Breast epithelium (tissue), 4 donors: ENCODE measurements around the gene DHRS12. TPM values are rescaled to one million over a fixed set of nuclear protein-coding genes. Genes with fewer than 3 reads are reported as not detected.

ENCODE experiments used
- DNase-seq, 2 donors: peaks; one replicate each; pipeline ENCODE4 v3.0.0-alpha.2; 2019; ENCODE audit warnings: low spot score in 2 of 2
- H3K27ac ChIP-seq, 2 donors: fragments of 200-600 bp; sonication (generic) in 1 of 2; one replicate each; pipeline ENCODE4 v1.5.1; 2016 to 2019; ENCODE audit warnings: mild to moderate bottlenecking in 1 of 2
- H3K27me3 ChIP-seq, 2 donors: fragments of 200-600 bp; sonication (generic) in 1 of 2; one replicate each; pipeline versions ENCODE4 v1.5.1 to v1.6.0; 2017 to 2019; ENCODE audit warnings: control low read depth in 1 of 2, mild to moderate bottlenecking in 1 of 2
- H3K36me3 ChIP-seq: fragments of 200-600 bp; one replicate; pipeline ENCODE4 v1.5.1; 2019
- H3K4me1 ChIP-seq, 2 donors: fragments of 200-600 bp; sonication (generic); one replicate each; pipeline ENCODE4 v1.5.1; 2016 to 2019; ENCODE audit warnings: control low read depth in 1 of 2
- H3K4me3 ChIP-seq, 3 donors: fragments of 200-600 bp; sonication (generic); 1 replicate in 2 of 3; 2 replicates in 1 of 3; pipeline ENCODE4 v1.5.1; 2016 to 2019; ENCODE audit warnings: mild to moderate bottlenecking in 3 of 3, moderate library complexity in 2 of 3
- H3K9me3 ChIP-seq, 2 donors: fragments of 200-600 bp; sonication (generic) in 1 of 2; one replicate each; pipeline ENCODE4 v1.5.1; 2016 to 2019; ENCODE audit warnings: control low read depth in 1 of 2
- CTCF ChIP-seq, 3 donors: fragments of 450-650 bp; IDR thresholded peaks; one replicate each; pipeline ENCODE4 v1.5.1; 2016 to 2017; ENCODE audit warnings: antibody characterized with exemption in 3 of 3, mild to moderate bottlenecking in 3 of 3, moderate library complexity in 3 of 3
- POLR2A ChIP-seq: fragments of 450-650 bp; IDR thresholded peaks from one replicate; pipeline ENCODE4 v1.6.1; 2016; ENCODE audit warnings: antibody characterized with exemption, mild to moderate bottlenecking, moderate library complexity
- POLR2AphosphoS5 ChIP-seq, 3 donors: sonication (generic); formaldehyde crosslinking; IDR thresholded peaks; one replicate each; pipeline ENCODE4 v1.6.1; 2017; ENCODE audit warnings: antibody characterized with exemption in 3 of 3
- intact Hi-C: fragments of 100-400 bp; cut with DNase I; formaldehyde crosslinking; loops from one replicate; pipeline ENCODE4 v1.15.1; 2023; ENCODE audit warnings: low total_unique reads
- total RNA-seq, 3 donors: library from RNA; depleted of rRNA; stranded (reverse); fragments of >200 nt; gene quantifications; one replicate each; pipeline ENCODE4 v1.1.0, GENCODE V29; 2016

DHRS12 gene
- total RNA-seq, 3 donors from 2014 or later: 16.2 to 35.7 (median 16.4) TPM

GRCh38 chr13:51804295-51805172 is 571 bp upstream of the DHRS12 start:
- peak in 1 of 2 donors; percentile 50 for DNase-seq
- intact Hi-C loops: loop anchor here (10.0 kb wide), 1 partner anchor 350 kb away; the partner anchor contains the start of gene INTS6
- Histone ChIP-seq H3K4me1 (peaks cover 6 to 19% of the 10 kb centered on the region in 2 donors), H3K27me3 (no peaks in the 10 kb centered on the region), H3K36me3 (no peaks in the 10 kb centered on the region), H3K4me3 (peak overlapping the region; percentile 58 to 90 (median 88)), H3K27ac (peak overlapping the region; percentile 100), H3K9me3 (no peaks in the 10 kb centered on the region)
- peak; percentile 86 for TF ChIP-seq POLR2A
- TF ChIP-seq POLR2AphosphoS5 (IDR thresholded peaks at IDR 0.05): no peak

DNA sequence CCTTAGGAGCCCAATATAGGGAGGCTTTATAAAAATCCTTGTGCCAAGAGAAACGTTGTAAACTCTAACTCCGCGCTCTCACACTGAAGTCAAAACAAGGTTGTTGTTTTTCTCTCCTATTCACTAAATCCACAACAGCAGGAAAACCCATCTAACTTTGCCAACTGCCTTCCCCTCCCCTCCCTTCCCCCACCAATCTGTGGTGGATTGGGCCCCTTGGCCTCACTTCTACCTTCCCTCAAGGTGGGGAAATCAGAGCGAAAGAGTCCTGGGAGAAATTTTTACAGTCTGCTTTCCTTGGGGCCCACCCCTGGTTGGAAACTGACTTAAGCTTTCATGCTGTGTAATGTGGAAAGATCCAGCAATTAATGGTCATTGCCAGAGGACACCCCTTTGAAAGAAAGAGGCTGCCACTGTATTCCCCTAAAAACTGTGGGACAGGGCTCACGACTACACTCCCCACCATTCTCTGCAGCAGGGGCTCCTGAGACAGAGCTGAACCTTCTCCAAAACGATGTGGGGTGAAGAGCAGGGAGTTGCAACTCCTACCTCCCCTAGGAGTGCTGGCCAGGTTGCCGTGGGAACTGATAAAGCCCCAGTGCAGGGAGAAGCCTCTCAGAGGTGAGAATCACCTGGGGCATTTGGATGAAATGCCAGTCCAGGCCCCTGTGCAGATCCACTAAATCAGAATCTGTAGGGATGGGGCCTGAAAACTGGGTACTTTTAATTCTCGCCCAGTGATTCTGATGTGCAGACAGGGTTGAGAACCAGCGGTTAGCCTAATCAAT is 1.1 kb downstream of the DHRS12 start:
- no peak for TF ChIP-seq POLR2AphosphoS5 (IDR thresholded peaks at IDR 0.05)
- no peak for TF ChIP-seq CTCF (IDR thresholded peaks at IDR 0.05)
- no peak for TF ChIP-seq POLR2A
- Histone ChIP-seq H3K36me3 (no peaks in the 10 kb centered on the region), H3K27ac (peak overlapping the region; percentile 100), H3K27me3 (no peaks in the 10 kb centered on the region), H3K4me3 (peak overlapping the region; percentile 58 to 90 (median 88)), H3K9me3 (no peaks in the 10 kb centered on the region), H3K4me1 (peaks cover 6 to 19% of the 10 kb centered on the region in 2 donors)
- intact Hi-C loops: loop anchor here (10.0 kb wide), 1 partner anchor 348 kb away; the partner anchor contains the start of gene INTS6
- no peak for DNase-seq

DNA sequence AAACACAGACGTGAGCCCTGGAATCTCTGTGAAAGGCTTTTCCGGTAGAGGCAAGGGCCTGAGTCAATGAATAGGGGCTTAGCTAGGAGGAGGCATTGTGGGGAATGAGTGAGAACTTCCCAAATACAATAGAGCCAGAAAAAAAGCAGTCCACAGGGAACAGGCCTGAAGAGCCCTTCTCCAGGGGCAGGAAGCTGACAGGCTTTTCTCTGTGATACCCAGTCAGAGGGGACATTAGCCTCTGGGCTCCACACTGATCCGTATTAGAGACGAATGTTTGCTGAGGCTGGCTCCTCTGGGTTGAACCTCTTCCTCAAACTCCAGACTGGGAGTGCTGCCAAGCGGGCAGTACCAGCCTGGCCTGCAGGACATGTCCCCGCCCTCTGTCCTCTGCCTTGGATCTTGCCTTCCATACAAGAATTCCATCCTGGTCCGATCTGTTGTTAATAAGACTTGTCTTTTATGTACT is 2.3 kb downstream of the DHRS12 start:
- H3K4me3 ChIP-seq: peak overlapping the region in 1 of 3 donors; percentile 90
- peak overlapping the region; percentile 100 for H3K27ac ChIP-seq
- TF ChIP-seq POLR2A: no peak
- TF ChIP-seq POLR2AphosphoS5 (IDR thresholded peaks at IDR 0.05): no peak
- peak in 2 of 3 donors; percentile 8 to 25 for TF ChIP-seq CTCF (IDR thresholded peaks at IDR 0.05)
- intact Hi-C loops: loop anchor here (10.0 kb wide), 1 partner anchor 347 kb away; the partner anchor contains the start of gene INTS6
- no peaks in the 10 kb centered on the region for H3K9me3 ChIP-seq
- DNase-seq: peak; percentile 78 to 84
- no peaks in the 10 kb centered on the region for H3K36me3 ChIP-seq
- peaks cover 6 to 19% of the 10 kb centered on the region in 2 donors for H3K4me1 ChIP-seq
- no peaks in the 10 kb centered on the region for H3K27me3 ChIP-seq

DNA sequence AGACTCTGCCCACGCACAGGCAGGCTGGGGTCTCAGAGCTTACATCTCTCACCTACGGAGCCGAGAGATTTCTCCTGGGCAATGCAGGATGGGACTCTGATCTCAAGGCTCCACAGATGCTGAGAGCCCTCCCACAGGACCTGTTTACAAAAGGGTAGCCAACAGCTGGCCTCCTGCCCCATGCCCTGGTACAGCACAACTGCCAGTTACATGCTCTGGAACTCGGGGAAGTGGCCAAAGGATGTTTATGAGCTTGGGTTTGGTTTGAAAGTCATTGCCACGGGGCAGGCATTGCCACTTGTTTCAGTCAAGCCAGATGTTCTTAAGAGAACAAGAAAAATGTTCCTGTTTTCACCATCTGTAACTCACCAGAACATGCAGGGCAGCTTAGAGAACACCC is 3.5 kb downstream of the DHRS12 start:
- Histone ChIP-seq H3K36me3 (no peaks in the 10 kb centered on the region), H3K4me1 (peaks cover 6 to 19% of the 10 kb centered on the region in 2 donors), H3K4me3 (no peak overlapping the region), H3K27ac (peak overlapping the region; percentile 15 to 100), H3K9me3 (no peaks in the 10 kb centered on the region), H3K27me3 (no peaks in the 10 kb centered on the region)
- TF ChIP-seq POLR2A: no peak
- TF ChIP-seq CTCF (IDR thresholded peaks at IDR 0.05): no peak
- intact Hi-C loops: loop anchor here (10.0 kb wide), 1 partner anchor 346 kb away; the partner anchor contains the start of gene INTS6
- DNase-seq: no peak

DNA sequence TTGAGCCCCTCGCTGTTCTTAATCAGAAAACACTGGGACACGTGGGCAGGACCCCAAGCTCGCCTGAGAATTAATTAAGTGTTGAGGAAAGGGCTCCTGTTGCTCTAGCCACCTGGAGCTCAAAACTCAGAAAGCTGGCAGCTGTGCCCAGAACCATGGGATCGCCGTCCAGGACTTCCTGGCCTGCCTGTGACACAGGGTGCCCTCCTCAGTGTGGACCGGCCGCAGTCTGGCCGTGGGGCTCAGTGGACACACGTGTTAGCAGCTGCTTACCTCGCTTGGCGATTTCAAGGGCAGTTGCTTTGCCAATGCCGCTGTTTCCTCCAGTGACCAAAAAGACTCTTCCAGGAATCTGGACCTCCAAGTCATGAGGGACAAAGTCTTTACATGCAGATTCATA is 4.7 kb downstream of the DHRS12 start:
- Histone ChIP-seq H3K27ac (no peak overlapping the region), H3K4me3 (no peak overlapping the region), H3K4me1 (peaks cover 6 to 19% of the 10 kb centered on the region in 2 donors), H3K9me3 (no peaks in the 10 kb centered on the region), H3K27me3 (no peaks in the 10 kb centered on the region), H3K36me3 (no peaks in the 10 kb centered on the region)
- TF ChIP-seq POLR2A (no peak), POLR2AphosphoS5 (IDR thresholded peaks at IDR 0.05) (no peak), CTCF (IDR thresholded peaks at IDR 0.05) (no peak)
- DNase-seq: no peak
- intact Hi-C loops: no loop called here
